C1 segment of cervical spinal cord (tissue), 14 donors: ENCODE data around the gene EFL1.

Source experiments
- DNase-seq, 14 donors: peaks; one replicate each; lab custom pipeline; 2025; lab: John Stamatoyannopoulos, UW

EFL1 gene

GRCh38 chr15:82165948-82166376, 96.6 kb downstream of the EFL1 start:
- no peak for DNase-seq

GRCh38 chr15:82159922-82160321, 102.6 kb downstream of the EFL1 start:
- no peak for DNase-seq

GRCh38 chr15:82158811-82159210, 103.7 kb downstream of the EFL1 start:
- DNase-seq = no peak

GRCh38 chr15:82150645-82151044, 111.9 kb downstream of the EFL1 start:
- DNase-seq = no peak

GRCh38 chr15:82146990-82147461, 115.5 kb downstream of the EFL1 start:
- DNase-seq = peak in 1 of 14 donors; percentile 25

- no peak for DNase-seq
Observed at GRCh38 chr15:82146576-82146975, 116.0 kb downstream of the EFL1 start.

- no peak for DNase-seq
Observed at GRCh38 chr15:82143390-82144385, 118.8 kb downstream of the EFL1 start.

- no peak for DNase-seq
Observed at GRCh38 chr15:82140886-82141285, 121.6 kb downstream of the EFL1 start.

- peak in 1 of 14 donors; percentile 15 for DNase-seq
Observed at GRCh38 chr15:82139823-82140268, 122.7 kb downstream of the EFL1 start.

GRCh38 chr15:82138306-82138705, 124.2 kb downstream of the EFL1 start:
- DNase-seq = no peak

GRCh38 chr15:82137261-82137660, 125.3 kb downstream of the EFL1 start:
- no peak for DNase-seq

- DNase-seq = no peak
Observed at GRCh38 chr15:82136120-82136519, 126.4 kb downstream of the EFL1 start.

GRCh38 chr15:82135638-82136037, 126.9 kb downstream of the EFL1 start:
- DNase-seq = no peak

- no peak for DNase-seq
Observed at GRCh38 chr15:82134461-82134860, 128.1 kb downstream of the EFL1 start.

GRCh38 chr15:82133251-82133650, 129.3 kb downstream of the EFL1 start:
- no peak for DNase-seq

- DNase-seq = no peak
Observed at GRCh38 chr15:82132742-82133141, 129.8 kb downstream of the EFL1 start.

- DNase-seq = no peak
Observed at GRCh38 chr15:82132096-82132495, 130.4 kb downstream of the EFL1 start.

GRCh38 chr15:82130248-82130647, 132.3 kb downstream of the EFL1 start:
- DNase-seq = no peak

- no peak for DNase-seq
Observed at GRCh38 chr15:82129761-82130160, 132.8 kb downstream of the EFL1 start.

- DNase-seq = no peak
Observed at GRCh38 chr15:82129149-82129692, 133.3 kb downstream of the EFL1 start.

GRCh38 chr15:82128401-82129148, 134.0 kb downstream of the EFL1 start:
- DNase-seq = no peak

- DNase-seq = no peak
Observed at GRCh38 chr15:82127581-82127980, 135.0 kb downstream of the EFL1 start.
